Stimulated activated CD8-positive, alpha-beta memory T cell treated with anti-CD3 and anti-CD28 coated beads, Interleukin-12 subunit alpha, Interleukin-12 subunit beta, amount 100 ng/mL, for 4 hours (primary cell): ENCODE measurements around the gene BAIAP2L2.
"Not testable (repeated sequence)": the region's sequence is repeated elsewhere in the genome, so short reads cannot be mapped to it uniquely, and the experiment has no call there.

Experiments
- DNase-seq: peaks from one replicate; pipeline ENCODE4 v3.0.0-alpha.2; 2020; ENCODE audit warnings: low read depth

Gene BAIAP2L2

GRCh38 chr22:38127869-38128268 is 17.4 kb upstream of the BAIAP2L2 start:
- no peak for DNase-seq

- DNase-seq = no peak
Measured at GRCh38 chr22:38126928-38127668, 16.6 kb upstream of the BAIAP2L2 start.

- no peak for DNase-seq
Measured at GRCh38 chr22:38125751-38126201, 15.3 kb upstream of the BAIAP2L2 start.

GRCh38 chr22:38125038-38125610 is 14.6 kb upstream of the BAIAP2L2 start:
- no peak for DNase-seq

- no peak for DNase-seq
Measured at GRCh38 chr22:38124236-38124974, 13.9 kb upstream of the BAIAP2L2 start.

- no peak for DNase-seq
Measured at GRCh38 chr22:38122616-38123015, 12.1 kb upstream of the BAIAP2L2 start.

GRCh38 chr22:38120359-38121110 is 10.1 kb upstream of the BAIAP2L2 start:
- DNase-seq = no peak

- not testable (repeated sequence) for DNase-seq
Measured at GRCh38 chr22:38118747-38119146, 8.3 kb upstream of the BAIAP2L2 start.

- no peak for DNase-seq
Measured at GRCh38 chr22:38118182-38118581, 7.7 kb upstream of the BAIAP2L2 start.

GRCh38 chr22:38117556-38117955 is 7.1 kb upstream of the BAIAP2L2 start:
- DNase-seq = not testable (repeated sequence)

GRCh38 chr22:38115423-38116205 is 5.1 kb upstream of the BAIAP2L2 start:
- no peak for DNase-seq

- DNase-seq = peak; percentile 51
Measured at GRCh38 chr22:38114484-38115398, 4.3 kb upstream of the BAIAP2L2 start.

- DNase-seq = no peak
Measured at GRCh38 chr22:38112381-38112780, 1.9 kb upstream of the BAIAP2L2 start.

GRCh38 chr22:38111925-38112355 is 1.5 kb upstream of the BAIAP2L2 start:
- no peak for DNase-seq

GRCh38 chr22:38110863-38111852 is 674 bp upstream of the BAIAP2L2 start:
- DNase-seq = no peak

- DNase-seq = no peak
Measured at GRCh38 chr22:38109371-38110001, 998 bp downstream of the BAIAP2L2 start.

- no peak for DNase-seq
Measured at GRCh38 chr22:38108561-38109319, 1.7 kb downstream of the BAIAP2L2 start.
